ENCODE results near the gene SHB. TPM values are rescaled to one million over a fixed set of nuclear protein-coding genes. Genes with fewer than 3 reads are reported as not detected.

SHB gene
- total and polyA plus RNA-seq, 2 of the 13 experiments (the other 11 are each of a cell fraction or from before 2014, with no cell fraction given), result 19.4 to 20.7 TPM

DNA sequence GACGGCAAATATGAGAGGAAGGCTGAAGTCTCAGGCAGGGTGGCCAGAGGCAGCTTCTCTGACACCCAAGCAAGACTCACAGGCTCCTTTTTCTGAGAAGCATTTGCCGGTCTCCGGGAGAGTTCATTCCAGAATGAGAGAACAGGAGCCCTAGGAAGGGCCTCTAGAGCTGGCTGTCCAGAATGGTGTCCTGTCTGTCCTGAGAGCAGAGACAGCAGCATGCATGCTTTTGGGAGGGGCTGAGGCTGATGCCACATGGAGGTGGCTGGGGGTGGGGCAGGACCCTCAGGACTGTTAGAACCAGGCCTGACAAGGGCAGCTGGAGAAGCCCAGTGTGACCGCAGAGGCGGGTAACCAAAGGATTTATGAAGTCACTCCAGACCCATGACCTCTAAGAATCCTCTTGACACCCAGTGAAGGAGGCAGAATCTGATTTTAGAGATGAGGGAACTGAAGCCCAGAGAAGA lies 60.0 kb downstream of the SHB start (continued):
- TF ChIP-seq ZNF781 (CRISPR knock-in tag; IDR thresholded peaks at IDR 0.05; ENCODE audit: borderline replicate concordance, not compliant biosample characterization) (no peak), ZNF326 (CRISPR knock-in tag; IDR thresholded peaks at IDR 0.05; ENCODE audit: borderline replicate concordance) (no peak), GATAD2A (CRISPR knock-in tag; IDR thresholded peaks at IDR 0.05) (no peak), GABPA (IDR thresholded peaks at IDR 0.05; ENCODE audit: low read depth, low read length) (no peak), GABPA (CRISPR knock-in tag; IDR thresholded peaks at IDR 0.05; ENCODE audit: low read depth) (no peak), XBP1 (CRISPR knock-in tag; IDR thresholded peaks at IDR 0.05) (no peak), ELF4 (CRISPR knock-in tag; IDR thresholded peaks at IDR 0.05; ENCODE audit: borderline replicate concordance) (no peak), TBX2 (CRISPR knock-in tag; IDR thresholded peaks at IDR 0.05; ENCODE audit: borderline replicate concordance) (0 out of 2 replicates have a peak, but pooled peaks have one; percentile 0), JDP2 (CRISPR knock-in tag; IDR thresholded peaks at IDR 0.05; ENCODE audit: borderline replicate concordance) (no peak), ZNF136 (CRISPR knock-in tag; IDR thresholded peaks at IDR 0.05; ENCODE audit: low read depth) (no peak), FIP1L1 (IDR thresholded peaks at IDR 0.05; ENCODE audit: borderline replicate concordance, insufficient read depth, low read depth, low read length) (no peak), CREM (IDR thresholded peaks at IDR 0.05) (peak; percentile 42; the same call in 1 of the 2 replicates), CREM (CRISPR knock-in tag; IDR thresholded peaks at IDR 0.05) (no peak), ARNT2 (CRISPR knock-in tag; IDR thresholded peaks at IDR 0.05; ENCODE audit: low read depth) (0 out of 2 replicates have a peak, but pooled peaks have one; percentile 10), NR0B2 (CRISPR knock-in tag; IDR thresholded peaks at IDR 0.05) (no peak), ZNF329 (CRISPR knock-in tag; IDR thresholded peaks at IDR 0.05; ENCODE audit: low read depth) (0 out of 2 replicates have a peak, but pooled peaks have one; percentile 35), SUZ12 (IDR thresholded peaks at IDR 0.05; ENCODE audit: low read depth, low read length) (no peak), AKAP8 (CRISPR knock-in tag; IDR thresholded peaks at IDR 0.05) (no peak), REXO4 (CRISPR knock-in tag; IDR thresholded peaks at IDR 0.05; ENCODE audit: borderline replicate concordance) (no peak), KAT2B (IDR thresholded peaks at IDR 0.05; ENCODE audit: borderline replicate concordance, low read depth, low read length) (no peak), ATF7-NPFF (CRISPR knock-in tag; IDR thresholded peaks at IDR 0.05; ENCODE audit: low read depth) (no peak), ZNF124 (CRISPR knock-in tag; IDR thresholded peaks at IDR 0.05) (0 out of 2 replicates have a peak, but pooled peaks have one; percentile 1), TCF7 (IDR thresholded peaks at IDR 0.05; ENCODE audit: low read depth) (no peak), SRSF4 (IDR thresholded peaks at IDR 0.05; ENCODE audit: low read depth, low read length, poor library complexity, severe bottlenecking) (no peak), ATAD3A (CRISPR knock-in tag; IDR thresholded peaks at IDR 0.05) (no peak), ZNF552 (CRISPR knock-in tag; IDR thresholded peaks at IDR 0.05; ENCODE audit: borderline replicate concordance) (no peak), FLYWCH1 (CRISPR knock-in tag; IDR thresholded peaks at IDR 0.05) (no peak)
- TF ChIP-seq, protein P1, sequence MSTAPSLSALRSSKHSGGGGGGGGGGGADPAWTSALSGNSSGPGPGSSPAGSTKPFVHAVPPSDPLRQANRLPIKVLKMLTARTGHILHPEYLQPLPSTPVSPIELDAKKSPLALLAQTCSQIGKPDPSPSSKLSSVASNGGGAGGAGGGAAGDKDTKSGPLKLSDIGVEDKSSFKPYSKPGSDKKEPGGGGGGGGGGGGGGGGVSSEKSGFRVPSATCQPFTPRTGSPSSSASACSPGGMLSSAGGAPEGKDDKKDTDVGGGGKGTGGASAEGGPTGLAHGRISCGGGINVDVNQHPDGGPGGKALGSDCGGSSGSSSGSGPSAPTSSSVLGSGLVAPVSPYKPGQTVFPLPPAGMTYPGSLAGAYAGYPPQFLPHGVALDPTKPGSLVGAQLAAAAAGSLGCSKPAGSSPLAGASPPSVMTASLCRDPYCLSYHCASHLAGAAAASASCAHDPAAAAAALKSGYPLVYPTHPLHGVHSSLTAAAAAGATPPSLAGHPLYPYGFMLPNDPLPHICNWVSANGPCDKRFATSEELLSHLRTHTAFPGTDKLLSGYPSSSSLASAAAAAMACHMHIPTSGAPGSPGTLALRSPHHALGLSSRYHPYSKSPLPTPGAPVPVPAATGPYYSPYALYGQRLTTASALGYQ (CRISPR knock-in tag; IDR thresholded peaks at IDR 0.05), result no peak
- TF ChIP-seq, protein P2, sequence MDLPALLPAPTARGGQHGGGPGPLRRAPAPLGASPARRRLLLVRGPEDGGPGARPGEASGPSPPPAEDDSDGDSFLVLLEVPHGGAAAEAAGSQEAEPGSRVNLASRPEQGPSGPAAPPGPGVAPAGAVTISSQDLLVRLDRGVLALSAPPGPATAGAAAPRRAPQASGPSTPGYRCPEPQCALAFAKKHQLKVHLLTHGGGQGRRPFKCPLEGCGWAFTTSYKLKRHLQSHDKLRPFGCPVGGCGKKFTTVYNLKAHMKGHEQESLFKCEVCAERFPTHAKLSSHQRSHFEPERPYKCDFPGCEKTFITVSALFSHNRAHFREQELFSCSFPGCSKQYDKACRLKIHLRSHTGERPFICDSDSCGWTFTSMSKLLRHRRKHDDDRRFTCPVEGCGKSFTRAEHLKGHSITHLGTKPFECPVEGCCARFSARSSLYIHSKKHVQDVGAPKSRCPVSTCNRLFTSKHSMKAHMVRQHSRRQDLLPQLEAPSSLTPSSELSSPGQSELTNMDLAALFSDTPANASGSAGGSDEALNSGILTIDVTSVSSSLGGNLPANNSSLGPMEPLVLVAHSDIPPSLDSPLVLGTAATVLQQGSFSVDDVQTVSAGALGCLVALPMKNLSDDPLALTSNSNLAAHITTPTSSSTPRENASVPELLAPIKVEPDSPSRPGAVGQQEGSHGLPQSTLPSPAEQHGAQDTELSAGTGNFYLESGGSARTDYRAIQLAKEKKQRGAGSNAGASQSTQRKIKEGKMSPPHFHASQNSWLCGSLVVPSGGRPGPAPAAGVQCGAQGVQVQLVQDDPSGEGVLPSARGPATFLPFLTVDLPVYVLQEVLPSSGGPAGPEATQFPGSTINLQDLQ (CRISPR knock-in tag; IDR thresholded peaks at IDR 0.05), result no peak

Data from HepG2 (cell line).